ENCODE data around the gene CD274. TPM values are rescaled to one million over a fixed set of nuclear protein-coding genes. Genes with fewer than 3 reads are reported as not detected.

The CD274 gene
- total RNA-seq, 1 experiment from 2014 or later: not detected

DNA sequence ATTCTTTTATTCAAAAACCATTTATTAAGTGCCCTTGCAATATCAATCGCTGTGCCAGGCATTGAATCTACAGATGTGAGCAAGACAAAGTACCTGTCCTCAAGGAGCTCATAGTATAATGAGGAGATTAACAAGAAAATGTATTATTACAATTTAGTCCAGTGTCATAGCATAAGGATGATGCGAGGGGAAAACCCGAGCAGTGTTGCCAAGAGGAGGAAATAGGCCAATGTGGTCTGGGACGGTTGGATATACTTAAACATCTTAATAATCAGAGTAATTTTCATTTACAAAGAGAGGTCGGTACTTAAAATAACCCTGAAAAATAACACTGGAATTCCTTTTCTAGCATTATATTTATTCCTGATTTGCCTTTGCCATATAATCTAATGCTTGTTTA is 18.5 kb downstream of the CD274 start:
- no peaks in the 10 kb centered on the region for H3K23me2 ChIP-seq (ENCODE audit: insufficient read length, low read depth, low read length, poor library complexity, severe bottlenecking)
- H3K56ac ChIP-seq (ENCODE audit: insufficient read length, low read depth, low read length): no peak overlapping the region
- no peaks in the 10 kb centered on the region for H3K9me3 Mint-ChIP-seq
- H3K36me3 Mint-ChIP-seq (ENCODE audit: insufficient read depth in 1 of 3, low read depth in 3 of 3): no peaks in the 10 kb centered on the region
- no peak overlapping the region for H2BK12ac ChIP-seq (ENCODE audit: insufficient read length, low read depth, low read length)
- no peak overlapping the region for H3K9ac ChIP-seq (ENCODE audit: extremely low read depth, insufficient read length, low read length)
- H4K91ac ChIP-seq (ENCODE audit: insufficient read length, low read depth, low read length): no peak overlapping the region
- H3K4me3 Mint-ChIP-seq: no peak overlapping the region
- H3K27me3 Mint-ChIP-seq (ENCODE audit: low read depth): peaks cover 5% of the 10 kb centered on the region
- no peak overlapping the region for H3T11ph ChIP-seq (ENCODE audit: low read length)
- H3K14ac ChIP-seq (ENCODE audit: insufficient read depth, low read length): no peak overlapping the region
- peaks cover 5 to 6% of the 10 kb centered on the region in 2 experiments for H3K4me1 Mint-ChIP-seq
- H3K4me1 ChIP-seq (ENCODE audit: insufficient read depth, low read length): no peaks in the 10 kb centered on the region
- no peaks in the 10 kb centered on the region for H4K20me1 ChIP-seq (ENCODE audit: control insufficient read depth, insufficient read depth, insufficient read length)
- H3K79me2 ChIP-seq (ENCODE audit: insufficient read depth, low read length): no peaks in the 10 kb centered on the region
- no peak for DNase-seq
- no peak overlapping the region for H3K27ac Mint-ChIP-seq
- H3K4ac ChIP-seq (ENCODE audit: low read depth, low read length): no peak overlapping the region
- no peak overlapping the region for H2AFZ ChIP-seq (ENCODE audit: low read length)
- no CpG with 5 or more reads among the region's 5 CpGs for WGBS (ENCODE audit: extremely low coverage, insufficient read length, low lambda C conversion rate)
- no peak overlapping the region for H2BK15ac ChIP-seq (ENCODE audit: low read depth, low read length)
- H3K27me3 ChIP-seq (ENCODE audit: insufficient read depth, low read length): no peaks in the 10 kb centered on the region
- no peak overlapping the region for H2AK5ac ChIP-seq (ENCODE audit: insufficient read length, low read length)
- H3K9me3 ChIP-seq (ENCODE audit: control insufficient read depth, low read depth, low read length): no peaks in the 10 kb centered on the region
- H2BK20ac ChIP-seq (ENCODE audit: low read depth, low read length, poor library complexity, severe bottlenecking): no peak overlapping the region
- no peaks in the 10 kb centered on the region for H3K79me1 ChIP-seq (ENCODE audit: insufficient read depth, low read depth, low read length, poor library complexity, severe bottlenecking)
- H2BK120ac ChIP-seq (ENCODE audit: low read depth, low read length, poor library complexity, severe bottlenecking): no peak overlapping the region
- TF ChIP-seq, protein P1, sequence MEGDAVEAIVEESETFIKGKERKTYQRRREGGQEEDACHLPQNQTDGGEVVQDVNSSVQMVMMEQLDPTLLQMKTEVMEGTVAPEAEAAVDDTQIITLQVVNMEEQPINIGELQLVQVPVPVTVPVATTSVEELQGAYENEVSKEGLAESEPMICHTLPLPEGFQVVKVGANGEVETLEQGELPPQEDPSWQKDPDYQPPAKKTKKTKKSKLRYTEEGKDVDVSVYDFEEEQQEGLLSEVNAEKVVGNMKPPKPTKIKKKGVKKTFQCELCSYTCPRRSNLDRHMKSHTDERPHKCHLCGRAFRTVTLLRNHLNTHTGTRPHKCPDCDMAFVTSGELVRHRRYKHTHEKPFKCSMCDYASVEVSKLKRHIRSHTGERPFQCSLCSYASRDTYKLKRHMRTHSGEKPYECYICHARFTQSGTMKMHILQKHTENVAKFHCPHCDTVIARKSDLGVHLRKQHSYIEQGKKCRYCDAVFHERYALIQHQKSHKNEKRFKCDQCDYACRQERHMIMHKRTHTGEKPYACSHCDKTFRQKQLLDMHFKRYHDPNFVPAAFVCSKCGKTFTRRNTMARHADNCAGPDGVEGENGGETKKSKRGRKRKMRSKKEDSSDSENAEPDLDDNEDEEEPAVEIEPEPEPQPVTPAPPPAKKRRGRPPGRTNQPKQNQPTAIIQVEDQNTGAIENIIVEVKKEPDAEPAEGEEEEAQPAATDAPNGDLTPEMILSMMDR (conservative IDR thresholded peaks at IDR 0.05): no peak
- no peak overlapping the region for H3K27ac ChIP-seq (ENCODE audit: insufficient read length, low read depth, low read length)
- H4K8ac ChIP-seq (replicated peaks; ENCODE audit: insufficient read length, low read depth, low read length): no peak overlapping the region
- no peak overlapping the region for H3K23ac ChIP-seq (ENCODE audit: insufficient read length, low read depth, low read length)
- no peak overlapping the region for H4K5ac ChIP-seq (ENCODE audit: insufficient read length, low read depth, low read length)
- H2BK5ac ChIP-seq (ENCODE audit: insufficient read length, low read length): no peak overlapping the region
- H3K18ac ChIP-seq (ENCODE audit: insufficient read length, low read depth, low read length): no peak overlapping the region
- H3K4me2 ChIP-seq (ENCODE audit: insufficient read depth, insufficient read length, low read length): no peak overlapping the region

All from H9 (cell line).